HEK293 (cell line): ENCODE results near the gene BDKRB2.

Source experiments
- CTCF ChIA-PET: fragments of 350-600 bp; formaldehyde crosslinking; extraction: SDS; loops from one replicate; lab custom pipeline; 2021; ENCODE audit warnings: antibody characterized with exemption; lab: Yijun Ruan, JAX
- POLR2A ChIA-PET: fragments of 300-600 bp; formaldehyde crosslinking; extraction: SDS; loops from one replicate; lab custom pipeline; 2020; ENCODE audit warnings: antibody characterized with exemption, inconsistent platforms; lab: Yijun Ruan, JAX
- H3K27ac ChIP-seq: fragments of 200-500 bp; sonication (Bioruptor generic); 2 replicates; pipeline ENCODE4 v1.5.1; 2014; ENCODE audit warnings: low read depth, low read length, control low read depth, inconsistent platforms; ENCODE audit errors: extremely low read depth
- H3K36me3 ChIP-seq, 2 experiments: fragments of 200-500 bp in 1 of 2; sonication (Bioruptor generic) in 1 of 2; 1 replicate in 1 of 2; 2 replicates in 1 of 2; pipeline ENCODE4 v1.5.1; 2014 to 2017; ENCODE audit warnings: inconsistent platforms in 2 of 2, low read length in 2 of 2; ENCODE audit not compliant: control insufficient read depth in 2 of 2, insufficient read depth in 1 of 2
- H3K4me1 ChIP-seq: fragments of 200-500 bp; sonication (Bioruptor generic); 2 replicates; pipeline ENCODE4 v1.5.1; 2014; ENCODE audit warnings: mild to moderate bottlenecking, low read length, inconsistent platforms; ENCODE audit not compliant: control insufficient read depth, insufficient read depth
- H3K4me3 ChIP-seq: 2 replicates; pipeline ENCODE4 v1.5.1; 2011; ENCODE audit warnings: low read depth, mild to moderate bottlenecking, control low read depth, low read length, moderate library complexity
- H3K9me3 ChIP-seq: fragments of 200-500 bp; sonication (Bioruptor generic); 2 replicates; pipeline ENCODE4 v1.5.1; 2014; ENCODE audit warnings: low read depth, low read length, inconsistent platforms; ENCODE audit not compliant: control insufficient read depth, insufficient read depth
- CTCF ChIP-seq: fragments of 450-650 bp; formaldehyde crosslinking; IDR thresholded peaks from 2 replicates; pipeline ENCODE4 v1.5.1; 2016; ENCODE audit warnings: missing biosample characterization, missing genetic modification characterization
- PRDM10 ChIP-seq: fragments of 450-650 bp; formaldehyde crosslinking; IDR thresholded peaks from 2 replicates; pipeline ENCODE4 v1.5.1; 2016; ENCODE audit warnings: missing biosample characterization, missing genetic modification characterization
- ZNF112 ChIP-seq: fragments of 450-650 bp; formaldehyde crosslinking; IDR thresholded peaks from 2 replicates; pipeline ENCODE4 v1.5.0; 2017; ENCODE audit warnings: missing biosample characterization, missing genetic modification characterization
- ZNF184 ChIP-seq: fragments of 450-650 bp; IDR thresholded peaks from 2 replicates; pipeline ENCODE4 v1.5.1; 2018; ENCODE audit warnings: missing biosample characterization, mild to moderate bottlenecking, missing genetic modification characterization
- ZNF211 ChIP-seq: fragments of 450-650 bp; formaldehyde crosslinking; IDR thresholded peaks from 2 replicates; pipeline ENCODE4 v1.5.1; 2016; ENCODE audit warnings: low read depth, missing biosample characterization, missing genetic modification characterization
- ZNF223 ChIP-seq: fragments of 450-650 bp; formaldehyde crosslinking; IDR thresholded peaks from 2 replicates; pipeline ENCODE4 v1.5.1; 2016; ENCODE audit warnings: missing biosample characterization, missing genetic modification characterization
- ZNF354C ChIP-seq: fragments of 450-650 bp; formaldehyde crosslinking; IDR thresholded peaks from 2 replicates; pipeline ENCODE4 v1.5.1; 2016; ENCODE audit warnings: missing biosample characterization, missing genetic modification characterization, low read depth, borderline replicate concordance
- ZNF518A ChIP-seq: fragments of 450-650 bp; formaldehyde crosslinking; conservative IDR thresholded peaks from 2 replicates; pipeline ENCODE4 v1.5.1; 2016; ENCODE audit warnings: low read depth, missing biosample characterization, missing genetic modification characterization
- ZNF621 ChIP-seq: fragments of 450-650 bp; formaldehyde crosslinking; IDR thresholded peaks from 2 replicates; pipeline ENCODE4 v1.5.1; 2017; ENCODE audit warnings: missing biosample characterization, missing genetic modification characterization
- ZNF777 ChIP-seq: fragments of 450-650 bp; formaldehyde crosslinking; IDR thresholded peaks from 2 replicates; pipeline ENCODE4 v1.5.1; 2017; ENCODE audit warnings: missing biosample characterization, missing genetic modification characterization, borderline replicate concordance
- ZSCAN16 ChIP-seq: fragments of 450-650 bp; formaldehyde crosslinking; IDR thresholded peaks from 2 replicates; pipeline ENCODE4 v1.5.1; 2016; ENCODE audit warnings: missing biosample characterization, missing genetic modification characterization
- TF ChIP-seq, protein P1 (sequence below): fragments of 450-650 bp; formaldehyde crosslinking; IDR thresholded peaks from 2 replicates; pipeline ENCODE4 v1.5.1; 2016; ENCODE audit warnings: missing biosample characterization, missing genetic modification characterization
- TF ChIP-seq, protein P2 (sequence below): fragments of 450-650 bp; formaldehyde crosslinking; IDR thresholded peaks from 2 replicates; pipeline ENCODE4 v1.5.1; 2016; ENCODE audit warnings: missing biosample characterization, missing genetic modification characterization
- TF ChIP-seq, protein P3 (sequence below): fragments of 450-650 bp; formaldehyde crosslinking; optimal IDR thresholded peaks from 2 replicates; pipeline ENCODE3; 2016; ENCODE audit warnings: missing biosample characterization, mild to moderate bottlenecking, missing genetic modification characterization

BDKRB2 gene

GRCh38 chr14:96178461-96179321, 25.9 kb upstream of the BDKRB2 start:
- Histone ChIP-seq H3K4me1 (no peaks in the 10 kb centered on the region), H3K36me3 (no peaks in the 10 kb centered on the region), H3K9me3 (no peaks in the 10 kb centered on the region), H3K27ac (no peak overlapping the region), H3K4me3 (no peak overlapping the region)
- TF ChIP-seq ZNF354C (tag by site-specific recombination) (no peak), ZNF211 (tag by site-specific recombination) (no peak), PRDM10 (0 out of 2 replicates have a peak, but pooled peaks have one; percentile 8)
- TF ChIP-seq, protein P1, sequence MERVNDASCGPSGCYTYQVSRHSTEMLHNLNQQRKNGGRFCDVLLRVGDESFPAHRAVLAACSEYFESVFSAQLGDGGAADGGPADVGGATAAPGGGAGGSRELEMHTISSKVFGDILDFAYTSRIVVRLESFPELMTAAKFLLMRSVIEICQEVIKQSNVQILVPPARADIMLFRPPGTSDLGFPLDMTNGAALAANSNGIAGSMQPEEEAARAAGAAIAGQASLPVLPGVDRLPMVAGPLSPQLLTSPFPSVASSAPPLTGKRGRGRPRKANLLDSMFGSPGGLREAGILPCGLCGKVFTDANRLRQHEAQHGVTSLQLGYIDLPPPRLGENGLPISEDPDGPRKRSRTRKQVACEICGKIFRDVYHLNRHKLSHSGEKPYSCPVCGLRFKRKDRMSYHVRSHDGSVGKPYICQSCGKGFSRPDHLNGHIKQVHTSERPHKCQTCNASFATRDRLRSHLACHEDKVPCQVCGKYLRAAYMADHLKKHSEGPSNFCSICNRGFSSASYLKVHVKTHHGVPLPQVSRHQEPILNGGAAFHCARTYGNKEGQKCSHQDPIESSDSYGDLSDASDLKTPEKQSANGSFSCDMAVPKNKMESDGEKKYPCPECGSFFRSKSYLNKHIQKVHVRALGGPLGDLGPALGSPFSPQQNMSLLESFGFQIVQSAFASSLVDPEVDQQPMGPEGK: no peak
- ChIA-PET CTCF (interaction anchor here (0.6 kb wide), 1 partner anchor 65 kb away, joined by 6 read pairs; no protein-coding TSS in a partner anchor), POLR2A (no interaction called here)

- ChIA-PET POLR2A (no interaction called here), CTCF (interaction anchor here (0.8 kb wide), 1 partner anchor 158 kb away, joined by 5 read pairs; no protein-coding TSS in a partner anchor)
- H3K36me3 ChIP-seq: no peaks in the 10 kb centered on the region
- no peak for TF ChIP-seq ZNF621 (tag by site-specific recombination)
- TF ChIP-seq ZNF184 (tag by site-specific recombination): no peak
- no peak for TF ChIP-seq ZSCAN16 (tag by site-specific recombination)
- TF ChIP-seq, protein P2, sequence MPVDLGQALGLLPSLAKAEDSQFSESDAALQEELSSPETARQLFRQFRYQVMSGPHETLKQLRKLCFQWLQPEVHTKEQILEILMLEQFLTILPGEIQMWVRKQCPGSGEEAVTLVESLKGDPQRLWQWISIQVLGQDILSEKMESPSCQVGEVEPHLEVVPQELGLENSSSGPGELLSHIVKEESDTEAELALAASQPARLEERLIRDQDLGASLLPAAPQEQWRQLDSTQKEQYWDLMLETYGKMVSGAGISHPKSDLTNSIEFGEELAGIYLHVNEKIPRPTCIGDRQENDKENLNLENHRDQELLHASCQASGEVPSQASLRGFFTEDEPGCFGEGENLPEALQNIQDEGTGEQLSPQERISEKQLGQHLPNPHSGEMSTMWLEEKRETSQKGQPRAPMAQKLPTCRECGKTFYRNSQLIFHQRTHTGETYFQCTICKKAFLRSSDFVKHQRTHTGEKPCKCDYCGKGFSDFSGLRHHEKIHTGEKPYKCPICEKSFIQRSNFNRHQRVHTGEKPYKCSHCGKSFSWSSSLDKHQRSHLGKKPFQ: no peak
- TF ChIP-seq, protein P3, sequence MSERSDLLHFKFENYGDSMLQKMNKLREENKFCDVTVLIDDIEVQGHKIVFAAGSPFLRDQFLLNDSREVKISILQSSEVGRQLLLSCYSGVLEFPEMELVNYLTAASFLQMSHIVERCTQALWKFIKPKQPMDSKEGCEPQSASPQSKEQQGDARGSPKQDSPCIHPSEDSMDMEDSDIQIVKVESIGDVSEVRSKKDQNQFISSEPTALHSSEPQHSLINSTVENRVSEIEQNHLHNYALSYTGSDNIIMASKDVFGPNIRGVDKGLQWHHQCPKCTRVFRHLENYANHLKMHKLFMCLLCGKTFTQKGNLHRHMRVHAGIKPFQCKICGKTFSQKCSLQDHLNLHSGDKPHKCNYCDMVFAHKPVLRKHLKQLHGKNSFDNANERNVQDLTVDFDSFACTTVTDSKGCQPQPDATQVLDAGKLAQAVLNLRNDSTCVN (tag by site-specific recombination): no peak
- no peak for TF ChIP-seq ZNF112
- TF ChIP-seq CTCF: no peak
- no peak for TF ChIP-seq ZNF223 (tag by site-specific recombination)
- no peak for TF ChIP-seq ZNF777 (tag by site-specific recombination)
- no peak for TF ChIP-seq ZNF518A (tag by site-specific recombination)
Measured at GRCh38 chr14:96180043-96180874, 24.4 kb upstream of the BDKRB2 start.

More at GRCh38 chr14:96180043-96180874, 24.4 kb upstream of the BDKRB2 start:
- H3K27ac ChIP-seq: no peak overlapping the region
- H3K4me1 ChIP-seq: no peaks in the 10 kb centered on the region
- H3K4me3 ChIP-seq: no peak overlapping the region
- no peaks in the 10 kb centered on the region for H3K9me3 ChIP-seq
